HepG2 (cell line): ENCODE measurements around the gene ARFGAP2. TPM values are rescaled to one million over a fixed set of nuclear protein-coding genes. Genes with fewer than 3 reads are reported as not detected.

Experiments used
- ATF7 ChIP-seq, 2 experiments: fragments of 450-650 bp in 1 of 2; sonication (generic) in 1 of 2; formaldehyde crosslinking in 1 of 2; IDR thresholded peaks; 2 replicates each; pipeline versions ENCODE4 v1.4.0 to v1.6.1; 2016 to 2020; ENCODE audit warnings: antibody characterized with exemption in 1 of 2, mild to moderate bottlenecking in 1 of 2, missing genetic modification reagents in 1 of 2
- ELK4 ChIP-seq: sonication (generic); formaldehyde crosslinking; IDR thresholded peaks from 2 replicates; pipeline ENCODE4 v1.9.0; 2021; ENCODE audit warnings: missing genetic modification reagents, borderline replicate concordance
- FOXO1 ChIP-seq: sonication (generic); formaldehyde crosslinking; IDR thresholded peaks from 2 replicates; pipeline ENCODE4 v1.4.0; 2020; ENCODE audit warnings: missing genetic modification reagents
- JUNB ChIP-seq: sonication (generic); formaldehyde crosslinking; IDR thresholded peaks from 2 replicates; pipeline ENCODE4 v1.8.0; 2022; ENCODE audit warnings: missing genetic modification reagents, mild to moderate bottlenecking, borderline replicate concordance
- MED13 ChIP-seq: sonication (generic); formaldehyde crosslinking; IDR thresholded peaks from 2 replicates; pipeline ENCODE4 v1.5.0; 2020; ENCODE audit warnings: missing genetic modification reagents
- MYC ChIP-seq: sonication (generic); formaldehyde crosslinking; IDR thresholded peaks from 2 replicates; pipeline ENCODE4 v1.9.0; 2021; ENCODE audit warnings: missing genetic modification reagents, borderline replicate concordance
- NKX3-1 ChIP-seq: sonication (generic); formaldehyde crosslinking; IDR thresholded peaks from 2 replicates; pipeline ENCODE4 v1.5.0; 2020; ENCODE audit warnings: missing genetic modification reagents
- PCBP1 ChIP-seq: fragments of 200-400 bp; formaldehyde crosslinking; IDR thresholded peaks from 2 replicates; pipeline ENCODE4 v1.6.1; 2017; ENCODE audit warnings: mild to moderate bottlenecking, low read depth, low read length, borderline replicate concordance
- PTBP1 ChIP-seq: fragments of 200-400 bp; formaldehyde crosslinking; IDR thresholded peaks from 2 replicates; pipeline ENCODE4 v1.6.1; 2018; ENCODE audit warnings: low read length, low read depth; ENCODE audit not compliant: poor library complexity, severe bottlenecking
- RXRB ChIP-seq: IDR thresholded peaks from 2 replicates; pipeline ENCODE4 v1.6.1; 2016; ENCODE audit warnings: borderline replicate concordance, missing genetic modification reagents, missing compliant biosample characterization
- SALL1 ChIP-seq: sonication (generic); formaldehyde crosslinking; IDR thresholded peaks from 2 replicates; pipeline ENCODE4 v1.8.0; 2022; ENCODE audit warnings: mild to moderate bottlenecking, missing genetic modification reagents
- SIN3B ChIP-seq: fragments of 150-350 bp; IDR thresholded peaks from 2 replicates; pipeline ENCODE4 v1.6.1; 2014; ENCODE audit warnings: low read length
- SMAD3 ChIP-seq: sonication (generic); formaldehyde crosslinking; IDR thresholded peaks from 2 replicates; pipeline ENCODE4 v1.4.0; 2020; ENCODE audit warnings: missing genetic modification reagents
- SP4 ChIP-seq: sonication (generic); formaldehyde crosslinking; IDR thresholded peaks from 2 replicates; pipeline ENCODE4 v1.8.1; 2023; ENCODE audit warnings: mild to moderate bottlenecking, missing genetic modification reagents
- SP5 ChIP-seq: IDR thresholded peaks from 2 replicates; pipeline ENCODE4 v1.6.1; 2016; ENCODE audit warnings: low read depth, borderline replicate concordance
- TBX2 ChIP-seq: sonication (generic); formaldehyde crosslinking; IDR thresholded peaks from 2 replicates; pipeline ENCODE4 v1.5.0; 2020; ENCODE audit warnings: missing genetic modification reagents, mild to moderate bottlenecking, borderline replicate concordance
- TRAFD1 ChIP-seq: sonication (generic); formaldehyde crosslinking; IDR thresholded peaks from 2 replicates; pipeline ENCODE4 v1.5.1; 2020; ENCODE audit warnings: missing genetic modification reagents, mild to moderate bottlenecking, borderline replicate concordance
- USF2 ChIP-seq, 2 experiments: sonication (generic) in 1 of 2; formaldehyde crosslinking in 1 of 2; IDR thresholded peaks; 2 replicates each; pipeline versions ENCODE4 v1.5.1 to v1.6.1; 2011 to 2020; ENCODE audit warnings: borderline replicate concordance in 1 of 2, low read depth in 1 of 2, low read length in 1 of 2, mild to moderate bottlenecking in 1 of 2, missing genetic modification reagents in 1 of 2, moderate library complexity in 1 of 2
- ZNF17 ChIP-seq: sonication (generic); formaldehyde crosslinking; IDR thresholded peaks from 2 replicates; pipeline ENCODE4 v1.5.0; 2020; ENCODE audit warnings: mild to moderate bottlenecking, missing genetic modification reagents
- ZNF205 ChIP-seq: IDR thresholded peaks from 2 replicates; pipeline ENCODE4 v1.6.1; 2018; ENCODE audit warnings: missing biosample characterization, missing genetic modification reagents
- ZNF432 ChIP-seq: sonication (generic); formaldehyde crosslinking; IDR thresholded peaks from 2 replicates; pipeline ENCODE4 v1.5.0; 2020; ENCODE audit warnings: missing genetic modification reagents, mild to moderate bottlenecking, borderline replicate concordance
- ZNF441 ChIP-seq: sonication (generic); formaldehyde crosslinking; IDR thresholded peaks from 2 replicates; pipeline ENCODE4 v1.7.0; 2021; ENCODE audit warnings: missing genetic modification reagents, borderline replicate concordance
- ZNF770 ChIP-seq: sonication (generic); formaldehyde crosslinking; IDR thresholded peaks from 2 replicates; pipeline ENCODE4 v1.5.0; 2020; ENCODE audit warnings: mild to moderate bottlenecking, missing genetic modification reagents
- ZNF841 ChIP-seq: sonication (generic); formaldehyde crosslinking; IDR thresholded peaks from 2 replicates; pipeline ENCODE4 v1.8.1; 2023; ENCODE audit warnings: missing genetic modification reagents, borderline replicate concordance
- polyA plus RNA-seq, 8 experiments: library from polyadenylated mRNA; depleted of rRNA in 3 of 8; stranded (reverse) in 7 of 8; unstranded in 1 of 8; fragments of >200 nt; fragmentation: Illumina TruSeq in 4 of 8; extraction: Trizol in 4 of 8; gene quantifications; 2 replicates each; pipeline versions ENCODE4 v1.2.1 to v1.2.3, GENCODE V29; 2011 to 2016; ENCODE audit warnings: low read depth in 4 of 8, missing spikeins in 1 of 8, mixed read lengths in 1 of 8; ENCODE audit not compliant: insufficient read depth in 1 of 8
- total RNA-seq, 5 experiments: library from RNA; depleted of rRNA; stranded (reverse); fragments of >200 nt; fragmentation: Illumina TruSeq; extraction: Trizol; gene quantifications; 2 replicates each; pipeline ENCODE4 v1.2.3, GENCODE V29; 2016; ENCODE audit warnings: low read depth in 1 of 5

ARFGAP2 gene
- total and polyA plus RNA-seq, 2 of the 13 experiments (the other 11 are each of a cell fraction or from before 2014, with no cell fraction given), result 32.3 to 75.3 TPM

GRCh38 chr11:47177846-47178245 is 1.2 kb upstream of the ARFGAP2 start (continued):
- TF ChIP-seq ZNF205 (CRISPR knock-in tag) (no peak; the same call in 1 of the 2 replicates), ATF7 (IDR thresholded peaks at IDR 0.05) (no peak), ATF7 (CRISPR knock-in tag; IDR thresholded peaks at IDR 0.05) (no peak), NKX3-1 (CRISPR knock-in tag) (no peak), TRAFD1 (CRISPR knock-in tag) (no peak), PTBP1 (no peak), ELK4 (no peak), JUNB (CRISPR knock-in tag) (no peak), SALL1 (CRISPR knock-in tag) (peak; percentile 86), FOXO1 (0 out of 2 replicates have a peak, but pooled peaks have one; percentile 26), MED13 (CRISPR knock-in tag) (0 out of 2 replicates have a peak, but pooled peaks have one; percentile 62), TBX2 (no peak; the same call in 1 of the 2 replicates), ZNF841 (CRISPR knock-in tag) (no peak), ZNF441 (no peak), ZNF17 (CRISPR knock-in tag) (no peak), SIN3B (no peak), SP4 (CRISPR knock-in tag) (0 out of 2 replicates have a peak, but pooled peaks have one; percentile 39), ZNF770 (no peak), SMAD3 (CRISPR knock-in tag) (no peak), MYC (peak; percentile 57; the same call in 1 of the 2 replicates), RXRB (CRISPR knock-in tag) (peak; percentile 93), SP5 (CRISPR knock-in tag) (peak; percentile 79), USF2 (IDR thresholded peaks at IDR 0.05; ENCODE audit: low read depth, low read length) (no peak), USF2 (CRISPR knock-in tag; IDR thresholded peaks at IDR 0.05; ENCODE audit: borderline replicate concordance) (no peak), PCBP1 (0 out of 2 replicates have a peak, but pooled peaks have one; percentile 42), ZNF432 (no peak)
